Cardiac muscle cell (in vitro differentiated cells and primary cell): ENCODE measurements around the gene RAF1. TPM values are rescaled to one million over a fixed set of nuclear protein-coding genes. Genes with fewer than 3 reads are reported as not detected.
A peak's percentile ranks its signal among the peaks of the same experiment; 100 is the strongest.
"Not testable (repeated sequence)": the region's sequence is repeated elsewhere in the genome, so short reads cannot be mapped to it uniquely, and the experiment has no call there.

ENCODE experiments used
- DNase-seq, 2 donors: peaks; one replicate each; pipeline versions ENCODE4 v3.0.0 to v3.0.0-alpha.2; 2010 to 2017; ENCODE audit warnings: low read depth in 1 of 2, low spot score in 1 of 2
- H3K27ac ChIP-seq: fragments of 200-600 bp; sonication (generic); 2 replicates; pipeline ENCODE4 v1.5.1; 2016
- H3K27me3 ChIP-seq: fragments of 200-600 bp; sonication (generic); 2 replicates; pipeline ENCODE4 v1.6.0; 2016; ENCODE audit warnings: control low read depth
- H3K36me3 ChIP-seq: fragments of 200-600 bp; sonication (generic); 2 replicates; pipeline ENCODE4 v1.5.1; 2016; ENCODE audit warnings: control low read depth
- H3K4me1 ChIP-seq: fragments of 200-600 bp; sonication (generic); 2 replicates; pipeline ENCODE4 v1.8.1; 2017; ENCODE audit warnings: low read depth, mild to moderate bottlenecking, mixed run types
- H3K4me3 ChIP-seq: fragments of 200-600 bp; sonication (generic); 2 replicates; pipeline ENCODE4 v1.5.1; 2016; ENCODE audit warnings: mild to moderate bottlenecking
- H3K9me3 ChIP-seq: fragments of 200-600 bp; sonication (generic); 2 replicates; pipeline ENCODE4 v1.5.1; 2017; ENCODE audit warnings: low read depth, mild to moderate bottlenecking, control low read depth
- CTCF ChIP-seq: IDR thresholded peaks from 2 replicates; pipeline ENCODE4 v1.5.1; 2012; ENCODE audit warnings: low read depth, mild to moderate bottlenecking, low read length
- polyA plus RNA-seq: library from polyadenylated mRNA; unstranded; fragments of >200 nt; fragmentation: Nextera tagmentation; extraction: Ambion mirVana; gene quantifications from 2 replicates; pipeline ENCODE4 v1.2.1, GENCODE V29; 2016
- total RNA-seq: library from RNA; depleted of rRNA; stranded (reverse); fragments of >200 nt; gene quantifications from 2 replicates; pipeline ENCODE4 v1.2.3, GENCODE V29; 2016

Gene RAF1
- total and polyA plus RNA-seq, 2 experiments from 2014 or later, result 82.8 to 153 TPM

- Histone ChIP-seq H3K36me3 (no peaks in the 10 kb centered on the region), H3K4me1 (peaks cover 23% of the 10 kb centered on the region), H3K27ac (peak overlapping the region; percentile 81), H3K27me3 (no peaks in the 10 kb centered on the region), H3K4me3 (no peak overlapping the region), H3K9me3 (no peaks in the 10 kb centered on the region)
- no peak for DNase-seq
- TF ChIP-seq CTCF, result no peak
Observed at GRCh38 chr3:12643010-12643380, 20.9 kb downstream of the RAF1 start.

- not testable (repeated sequence) for H3K9me3 ChIP-seq, H3K27me3 ChIP-seq, DNase-seq
Observed at GRCh38 chr3:12640853-12641252, 23.1 kb downstream of the RAF1 start.

GRCh38 chr3:12638105-12638504 is 25.8 kb downstream of the RAF1 start:
- Histone ChIP-seq H3K9me3 (no peaks in the 10 kb centered on the region), H3K4me1 (peaks cover 11% of the 10 kb centered on the region), H3K27ac (peak overlapping the region; percentile 72), H3K4me3 (no peak overlapping the region), H3K36me3 (no peaks in the 10 kb centered on the region), H3K27me3 (no peaks in the 10 kb centered on the region)
- TF ChIP-seq CTCF, result no peak
- peak in 1 of 2 donors; percentile 63 for DNase-seq

More at GRCh38 chr3:12640853-12641252, 23.1 kb downstream of the RAF1 start:
- not testable (repeated sequence) for H3K36me3 ChIP-seq, H3K4me3 ChIP-seq, H3K27ac ChIP-seq
- peaks cover 25% of the 10 kb centered on the region for H3K4me1 ChIP-seq

GRCh38 chr3:12633108-12633507 is 30.8 kb downstream of the RAF1 start:
- DNase-seq, result no peak
- Histone ChIP-seq H3K9me3 (no peaks in the 10 kb centered on the region), H3K27ac (no peak overlapping the region), H3K36me3 (no peaks in the 10 kb centered on the region), H3K4me3 (no peak overlapping the region), H3K27me3 (no peaks in the 10 kb centered on the region), H3K4me1 (peaks cover 24% of the 10 kb centered on the region)
- no peak for TF ChIP-seq CTCF

DNA sequence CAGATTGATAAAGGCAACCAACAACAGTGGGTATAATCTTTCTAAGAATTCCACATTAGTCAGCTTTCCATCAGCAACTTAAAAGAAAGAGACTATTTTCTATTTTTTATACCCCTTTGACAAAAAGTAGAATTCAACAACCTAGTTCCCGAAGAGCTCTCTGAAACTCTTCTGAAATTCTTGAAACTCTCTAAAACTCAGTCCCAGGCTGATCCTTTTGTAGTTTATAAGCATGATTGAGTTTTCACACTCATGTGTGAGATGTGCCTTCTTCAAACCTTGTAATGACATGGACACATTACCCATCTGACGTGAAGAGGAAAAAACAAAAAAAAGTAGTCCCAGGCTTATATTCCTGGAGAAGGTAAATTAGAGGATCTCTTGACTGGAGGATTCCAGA is 31.4 kb downstream of the RAF1 start:
- Histone ChIP-seq H3K27me3 (no peaks in the 10 kb centered on the region), H3K4me1 (peaks cover 21% of the 10 kb centered on the region), H3K9me3 (no peaks in the 10 kb centered on the region), H3K27ac (peak overlapping the region; percentile 1), H3K36me3 (no peaks in the 10 kb centered on the region), H3K4me3 (no peak overlapping the region)
- DNase-seq, result no peak
- TF ChIP-seq CTCF, result no peak

DNA sequence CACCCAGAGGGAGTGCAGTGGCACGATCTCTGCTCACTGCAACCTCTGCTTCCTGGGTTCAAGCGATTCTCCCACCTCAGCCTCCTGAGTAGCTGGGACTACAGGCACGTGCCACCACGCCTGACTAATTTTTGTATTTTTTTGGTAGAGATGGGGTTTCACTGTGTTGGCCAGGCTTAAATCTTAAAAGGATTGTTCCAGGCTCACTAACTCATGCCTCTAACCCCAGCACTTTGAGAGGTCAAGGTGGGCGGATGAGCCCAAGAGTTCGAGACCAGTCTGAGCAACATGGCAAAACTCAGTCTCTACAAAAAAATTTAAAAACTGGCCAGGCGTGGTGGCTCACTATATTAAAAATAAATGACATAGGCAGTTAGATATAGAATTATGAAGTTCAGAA is 33.1 kb downstream of the RAF1 start:
- H3K4me1 ChIP-seq, result peaks cover 21% of the 10 kb centered on the region

DNA sequence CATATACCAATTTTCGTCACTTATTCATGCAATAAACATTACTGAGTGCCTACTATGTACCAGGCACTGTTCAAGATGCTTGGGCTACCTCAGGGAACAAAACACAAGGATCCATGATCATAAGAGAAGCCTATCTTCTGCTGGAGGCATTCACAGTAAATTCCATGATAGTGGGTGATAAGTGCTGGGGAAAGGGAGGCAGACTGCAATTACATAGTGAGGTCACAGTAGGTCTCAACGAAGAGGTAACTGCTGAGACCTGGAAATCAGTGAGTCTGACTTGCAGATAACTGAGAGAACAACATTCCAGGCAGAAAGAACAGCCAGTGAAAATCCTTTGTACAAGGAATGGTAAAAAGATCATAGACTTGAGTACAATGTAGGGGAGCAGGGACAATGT is 33.6 kb downstream of the RAF1 start:
- H3K27ac ChIP-seq, result peak overlapping the region; percentile 92
- no peaks in the 10 kb centered on the region for H3K9me3 ChIP-seq
- no peak for TF ChIP-seq CTCF
- H3K27me3 ChIP-seq, result no peaks in the 10 kb centered on the region
- no peak overlapping the region for H3K4me3 ChIP-seq
- DNase-seq, result no peak
- peaks cover 21% of the 10 kb centered on the region for H3K4me1 ChIP-seq
- H3K36me3 ChIP-seq, result no peaks in the 10 kb centered on the region

More for the DNA sequence above, 33.1 kb downstream of the RAF1 start:
- H3K27ac ChIP-seq, result peak overlapping the region; percentile 92
- not testable (repeated sequence) for H3K9me3 ChIP-seq, H3K4me3 ChIP-seq, H3K27me3 ChIP-seq, H3K36me3 ChIP-seq, DNase-seq
